A172 (cell line): ENCODE measurements around the gene CEACAM19. TPM values are rescaled to one million over a fixed set of nuclear protein-coding genes. Genes with fewer than 3 reads are reported as not detected.
"Not testable (repeated sequence)": the region's sequence is repeated elsewhere in the genome, so short reads cannot be mapped to it uniquely, and the experiment has no call there.

Source experiments
- DNase-seq: peaks from one replicate; pipeline ENCODE4 v3.0.0-alpha.2; 2015; ENCODE audit warnings: low spot score
- total RNA-seq: library from RNA; depleted of rRNA; stranded (reverse); fragments of >200 nt; shearing (Covaris generic); gene quantifications from 2 replicates; pipeline ENCODE4 v1.2.3, GENCODE V29; 2014

Gene CEACAM19
- total RNA-seq, 1 experiment from 2014 or later, result not detected

DNA sequence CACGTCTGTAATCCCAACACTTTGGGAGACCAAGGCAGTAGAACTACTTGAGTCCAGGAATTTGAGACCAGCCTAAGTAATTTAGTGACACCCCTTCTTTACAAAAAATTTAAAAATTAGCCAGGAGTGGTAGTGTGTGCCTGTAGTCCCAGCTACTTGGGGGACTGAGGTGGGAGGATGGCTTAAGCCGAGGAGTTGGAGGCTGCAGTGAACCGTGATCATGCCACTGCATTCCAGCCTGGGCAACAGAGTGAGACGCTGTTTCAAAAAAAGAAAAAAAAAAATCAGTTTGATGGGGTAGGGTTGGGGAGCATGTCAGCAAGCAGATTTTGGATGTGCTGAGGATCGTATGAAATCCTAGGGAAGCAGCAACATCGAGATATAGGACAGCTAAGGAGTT is 4.2 kb downstream of the CEACAM19 start:
- DNase-seq, result no peak

DNA sequence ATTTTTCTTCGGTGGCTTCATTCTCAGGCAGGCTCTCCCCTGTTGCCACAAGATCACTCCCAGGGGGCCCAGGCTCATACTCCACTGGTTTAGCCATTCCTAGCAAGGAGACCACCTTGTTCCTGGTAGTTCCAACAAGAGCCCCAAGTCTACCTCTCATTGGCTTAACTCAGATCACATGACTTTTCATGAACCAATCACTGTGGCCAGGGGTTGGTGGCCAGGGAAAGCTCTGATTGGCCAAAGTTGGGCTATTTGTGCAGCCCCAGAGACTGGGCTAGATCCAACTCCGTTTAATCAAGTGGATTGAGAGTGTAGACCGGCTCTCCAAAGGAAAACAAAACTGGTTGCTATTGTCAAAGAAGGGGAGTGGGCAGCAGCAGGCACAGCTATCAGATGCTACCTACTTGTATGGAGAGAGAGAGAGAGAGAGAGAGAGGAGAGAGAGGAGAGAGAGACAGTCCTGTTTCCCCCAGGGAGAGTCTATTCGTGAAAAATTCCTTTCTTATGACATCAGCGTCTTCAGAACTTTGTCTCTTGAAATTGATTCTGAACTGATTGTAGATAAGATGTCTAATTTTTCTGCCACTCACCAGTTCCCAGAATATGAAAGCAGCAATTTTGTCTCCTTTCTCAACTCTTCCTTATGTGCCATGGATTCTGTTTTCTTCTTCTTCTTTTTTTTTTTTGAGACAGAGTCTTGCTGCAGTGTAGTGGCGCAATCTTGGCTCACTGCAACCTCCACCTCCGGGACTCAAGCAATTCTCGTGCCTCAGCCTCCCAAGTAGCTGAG is 5.9 kb downstream of the CEACAM19 start:
- DNase-seq, result peak; percentile 78

DNA sequence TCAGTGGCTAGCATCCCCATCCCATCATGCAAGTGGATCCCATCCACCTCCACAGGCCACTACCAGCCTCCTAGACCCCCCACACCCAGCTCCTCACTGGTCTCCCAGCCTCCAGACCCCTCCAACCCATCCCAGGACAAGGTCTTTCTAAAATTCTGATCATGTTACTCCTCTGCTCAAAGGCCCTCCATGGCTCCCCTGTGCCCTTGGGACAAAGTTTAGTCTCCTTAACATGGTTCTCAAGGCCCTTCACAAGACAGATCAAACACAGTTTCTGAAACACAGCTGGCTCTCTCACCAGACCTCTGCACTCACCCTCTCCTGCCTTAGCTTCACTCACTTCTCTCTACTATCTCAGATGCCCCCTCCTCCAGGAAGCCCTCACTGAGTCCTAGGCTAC is 9.3 kb downstream of the CEACAM19 start:
- DNase-seq, result no peak

GRCh38 chr19:44681992-44682790 is 10.9 kb downstream of the CEACAM19 start:
- no peak for DNase-seq

DNA sequence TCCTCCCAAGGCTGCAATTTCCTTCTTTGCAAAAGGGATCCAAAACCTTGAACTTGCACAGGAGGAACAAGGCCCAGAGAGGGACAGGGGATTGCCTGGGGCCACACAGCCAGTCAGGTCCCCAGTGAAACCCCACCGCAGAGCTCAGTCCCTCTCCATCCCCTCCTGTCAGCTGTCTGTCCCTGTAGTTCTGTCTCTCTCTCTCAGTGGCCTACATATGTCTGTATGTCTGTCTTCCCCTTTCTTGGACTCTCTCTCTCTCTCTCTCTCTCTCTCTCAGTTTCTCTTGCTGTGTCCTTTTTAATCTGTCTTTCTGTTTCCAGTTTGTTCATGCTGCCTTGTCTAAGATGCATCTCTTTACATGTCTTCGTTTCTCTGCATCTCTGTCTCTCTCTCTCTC is 11.5 kb downstream of the CEACAM19 start:
- no peak for DNase-seq

DNA sequence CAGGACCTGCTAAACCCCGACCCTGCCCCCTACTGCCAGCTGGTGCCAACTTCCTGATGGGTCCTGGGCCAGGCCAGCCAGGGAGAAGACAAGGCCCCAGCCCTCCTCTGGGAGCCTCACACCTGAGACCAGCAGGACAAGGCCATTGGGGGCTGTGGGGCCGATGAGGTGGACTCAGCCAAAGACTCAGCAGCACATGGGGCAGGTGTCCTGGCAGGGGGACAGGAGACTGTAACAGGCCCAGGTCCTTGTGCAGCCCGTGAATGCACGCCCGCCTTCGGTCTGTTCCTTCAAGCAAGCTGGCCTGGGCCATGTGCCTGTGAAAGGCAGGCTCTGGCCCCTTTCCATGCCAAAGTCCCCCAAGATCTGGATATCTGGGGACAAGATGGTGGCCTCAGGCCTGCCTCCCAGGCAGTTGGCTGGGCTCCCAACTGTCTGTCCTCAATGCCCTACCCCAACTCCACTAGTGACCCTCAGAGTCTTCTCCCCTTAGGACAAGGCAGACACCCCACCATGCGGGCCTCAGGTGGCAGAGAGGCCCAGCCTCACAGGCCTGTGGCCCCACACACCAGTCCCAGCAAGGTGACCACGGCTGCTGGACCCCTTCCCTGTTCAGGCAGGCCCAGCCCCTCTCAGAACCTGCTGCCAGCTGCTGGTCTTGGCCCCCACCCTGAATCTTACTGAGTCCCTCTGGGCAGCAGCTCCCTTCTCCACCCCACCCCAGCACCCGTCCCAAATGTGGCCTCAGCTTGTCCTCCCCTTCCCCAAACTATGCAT is 12.3 kb downstream of the CEACAM19 start:
- DNase-seq, result no peak

DNA sequence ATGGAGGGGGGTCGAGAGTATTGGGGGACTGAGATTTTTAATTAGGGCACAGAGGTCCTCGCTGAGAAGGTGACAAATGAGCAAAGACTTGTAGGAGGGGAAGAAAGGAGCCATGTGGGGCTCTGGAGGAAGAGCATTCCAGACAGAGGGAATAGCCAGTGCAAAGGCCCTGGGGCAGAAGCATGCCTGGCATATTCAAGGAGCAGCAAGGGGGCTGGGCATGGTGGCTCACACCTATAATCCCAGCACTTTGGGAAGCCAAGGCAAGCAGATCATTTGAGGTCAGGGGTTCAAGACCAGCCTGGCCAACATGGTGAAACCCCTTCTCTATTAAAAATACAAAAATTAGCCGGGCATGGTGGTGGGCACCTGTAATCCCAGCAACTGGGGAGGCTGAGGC is 13.1 kb downstream of the CEACAM19 start:
- DNase-seq, result not testable (repeated sequence)

DNA sequence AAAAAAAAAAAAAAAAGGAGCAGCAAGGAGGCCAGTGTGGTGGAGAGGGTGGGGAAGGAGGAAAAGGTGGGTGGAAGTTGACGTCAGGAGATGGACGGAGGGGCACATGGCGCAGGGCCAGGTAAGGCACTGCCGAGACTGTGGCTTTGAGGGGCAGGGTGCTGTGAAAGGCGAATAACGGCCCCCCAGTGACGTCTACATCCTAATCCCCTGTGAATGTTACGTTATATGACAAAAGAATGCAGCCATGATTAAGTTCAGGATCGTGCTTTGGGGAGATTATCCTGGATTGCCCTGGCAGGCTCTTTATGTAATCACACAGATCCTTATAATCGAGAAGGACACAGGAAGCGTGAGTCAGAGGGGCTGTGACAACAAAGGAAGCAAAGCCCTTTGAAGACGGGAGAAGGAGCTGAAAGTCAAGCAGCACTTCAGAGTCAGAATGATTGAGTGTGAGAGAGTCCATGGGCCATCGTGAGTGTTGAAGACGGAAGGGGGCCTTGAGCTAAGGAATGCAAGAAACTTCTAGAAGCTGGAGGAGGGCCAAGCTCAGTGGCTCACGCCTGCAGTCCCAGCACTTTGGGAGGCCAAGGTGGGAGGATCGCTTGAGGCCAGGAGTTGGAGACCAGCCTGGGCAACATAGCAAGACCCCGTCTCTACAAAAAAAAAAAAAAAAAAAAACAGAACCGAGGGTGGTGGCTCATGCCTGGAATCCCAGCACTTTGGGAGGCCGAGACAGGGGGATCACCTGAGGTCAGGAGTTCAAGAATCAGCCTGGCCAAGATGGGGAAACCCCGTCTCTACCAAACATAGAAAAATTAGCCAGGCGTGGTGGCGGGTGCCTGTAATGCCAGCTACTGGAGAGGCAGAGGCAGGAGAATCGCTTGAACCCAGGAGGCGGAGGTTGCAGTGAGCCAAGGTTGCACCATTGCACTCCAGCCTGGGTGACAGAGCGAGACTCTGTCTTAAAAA is 13.9 kb downstream of the CEACAM19 start:
- DNase-seq, result peak; percentile 97

- peak; percentile 80 for DNase-seq
Measured at GRCh38 chr19:44685877-44686276, 14.6 kb downstream of the CEACAM19 start.

DNA sequence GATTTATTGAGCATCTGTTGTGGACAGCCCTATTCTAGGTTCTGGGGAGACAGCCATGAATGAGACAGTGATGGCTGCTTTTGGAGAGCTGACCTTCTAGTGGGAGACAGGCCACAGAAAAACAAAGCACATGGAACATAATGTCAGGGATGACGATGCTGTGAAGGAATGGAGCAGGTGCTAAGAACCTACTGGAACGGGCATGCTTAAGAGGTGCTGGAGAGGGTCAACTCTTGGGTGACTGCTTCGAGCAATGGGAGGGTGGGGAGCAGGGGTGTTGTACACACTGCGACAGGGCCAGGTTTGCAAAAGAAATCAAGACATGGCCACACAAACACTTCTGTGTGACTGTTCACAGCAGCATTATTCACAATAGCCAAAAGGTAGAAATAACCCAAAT is 15.6 kb downstream of the CEACAM19 start:
- no peak for DNase-seq

- no peak for DNase-seq
Measured at GRCh38 chr19:44687888-44688287, 16.6 kb downstream of the CEACAM19 start.

GRCh38 chr19:44689290-44690130 is 18.2 kb downstream of the CEACAM19 start:
- peak; percentile 50 for DNase-seq

- no peak for DNase-seq
Measured at GRCh38 chr19:44690131-44690440, 18.8 kb downstream of the CEACAM19 start.

DNA sequence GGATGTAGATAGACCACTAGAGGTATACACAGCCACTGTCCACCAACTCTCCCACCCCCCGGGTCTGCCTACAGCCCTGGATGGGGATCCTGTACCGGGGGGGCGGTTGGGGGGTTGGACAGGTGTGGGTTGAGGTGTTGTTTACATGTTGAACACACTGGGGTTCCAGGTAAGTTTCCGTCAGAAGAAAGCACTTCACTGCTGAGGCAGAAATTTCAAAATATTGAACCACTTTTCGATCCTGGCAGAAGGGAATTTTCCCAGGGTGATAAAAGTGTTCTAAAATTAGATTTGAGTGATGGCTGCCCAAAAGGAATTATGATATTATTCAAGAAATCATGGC is 21.1 kb downstream of the CEACAM19 start:
- no peak for DNase-seq

DNA sequence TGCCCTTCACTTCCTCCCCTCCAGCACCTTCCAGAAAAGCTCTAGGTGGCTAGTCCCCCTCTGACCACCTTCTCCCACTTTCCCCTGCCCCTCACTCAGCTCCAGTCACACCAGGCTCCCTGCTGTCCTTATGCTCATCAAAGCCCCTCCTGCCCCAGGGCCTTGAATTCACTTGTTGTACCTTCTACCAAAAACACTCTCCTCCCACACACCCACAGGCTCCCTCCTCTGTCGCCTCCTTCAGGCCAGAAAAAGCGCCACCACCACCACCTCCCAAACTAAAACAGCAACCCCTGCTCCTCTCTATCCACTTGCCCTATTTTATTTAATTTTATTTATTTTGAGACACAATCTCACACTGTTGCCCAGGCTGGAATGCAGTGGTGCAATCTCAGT is 22.9 kb downstream of the CEACAM19 start:
- no peak for DNase-seq

DNA sequence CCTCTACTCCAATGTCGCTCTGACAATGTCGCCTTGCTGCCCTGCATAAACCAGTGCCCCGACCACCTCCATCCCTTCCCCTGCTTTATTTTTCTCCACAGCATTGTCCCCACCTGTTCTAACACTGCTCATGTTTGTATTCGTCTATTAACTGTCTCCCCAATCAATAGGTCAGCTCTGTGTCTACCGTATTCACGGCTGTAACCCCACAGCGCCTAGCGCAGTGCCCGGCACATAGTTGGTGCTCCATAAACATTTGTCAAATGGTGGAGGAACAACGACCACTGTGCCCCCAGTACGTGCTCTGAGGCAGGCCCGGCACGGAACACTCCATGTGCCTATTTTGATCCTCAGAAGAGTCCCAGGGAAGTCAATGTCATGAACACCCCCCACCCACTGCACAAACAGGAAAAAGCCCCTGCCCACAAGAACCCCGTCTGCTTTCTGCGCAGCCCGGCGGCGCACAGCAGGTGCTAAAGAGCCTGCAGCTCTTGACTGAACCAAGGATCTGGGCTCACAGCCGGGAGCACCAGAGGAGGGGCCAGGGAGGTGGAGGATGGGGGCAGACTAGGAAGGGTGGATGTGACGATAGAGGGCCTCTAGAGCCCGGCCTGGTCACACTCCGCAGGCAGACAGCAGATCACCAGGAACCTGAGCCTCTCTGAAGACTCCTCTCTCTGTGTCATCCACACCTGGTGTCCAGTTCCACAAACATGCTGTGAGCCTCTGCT is 25.8 kb downstream of the CEACAM19 start:
- no peak for DNase-seq

- no peak for DNase-seq
Measured at GRCh38 chr19:44697670-44698034, 26.4 kb downstream of the CEACAM19 start.

GRCh38 chr19:44698492-44699201 is 27.4 kb downstream of the CEACAM19 start, which contains the start of gene CEACAM16:
CEACAM16 (plus strand) TSS chr19:44699151; CDS start chr19:44701457, 2,306 bp downstream.
- DNase-seq, result no peak

GRCh38 chr19:44700547-44700946 is 29.3 kb downstream of the CEACAM19 start:
- no peak for DNase-seq
